Fibroblast of lung (primary cell): ENCODE results near the gene ERH. TPM values are rescaled to one million over a fixed set of nuclear protein-coding genes. Genes with fewer than 3 reads are reported as not detected.

Experiments
- DNase-seq, 2 donors: peaks; one replicate each; pipeline versions ENCODE4 v3.0.0 to v3.0.0-alpha.2; 2010; ENCODE audit warnings: low read depth in 2 of 2
- H2AFZ ChIP-seq: 2 replicates; pipeline ENCODE4 v1.5.1; 2012; ENCODE audit warnings: low read length, control low read depth, inconsistent platforms
- H3K27ac ChIP-seq: 2 replicates; pipeline ENCODE4 v1.5.1; 2011; ENCODE audit warnings: low read length, control low read depth; ENCODE audit not compliant: insufficient read depth
- H3K27me3 ChIP-seq: 2 replicates; pipeline ENCODE4 v1.5.1; 2011; ENCODE audit warnings: mild to moderate bottlenecking, low read length; ENCODE audit not compliant: control insufficient read depth, insufficient read depth
- H3K36me3 ChIP-seq: 2 replicates; pipeline ENCODE4 v1.5.1; 2011; ENCODE audit warnings: low read length; ENCODE audit not compliant: control insufficient read depth, insufficient read depth
- H3K4me1 ChIP-seq: 2 replicates; pipeline ENCODE4 v1.5.1; 2011; ENCODE audit warnings: low read length; ENCODE audit not compliant: control insufficient read depth, insufficient read depth; ENCODE audit errors: extremely low read depth
- H3K4me2 ChIP-seq: 2 replicates; pipeline ENCODE4 v1.5.1; 2011; ENCODE audit warnings: low read length, control low read depth; ENCODE audit not compliant: insufficient read depth; ENCODE audit errors: extremely low read depth
- H3K4me3 ChIP-seq, 4 experiments: fragments of 200-600 bp in 1 of 4; sonication (generic) in 1 of 4; replicated peaks in 1 of 4; 2 replicates each; pipeline ENCODE4 v1.5.1; 2011 to 2016; ENCODE audit warnings: low read length in 4 of 4, low read depth in 3 of 4, mild to moderate bottlenecking in 3 of 4, control low read depth in 2 of 4, inconsistent platforms in 1 of 4, mixed read lengths in 1 of 4; ENCODE audit not compliant: insufficient read depth in 1 of 4; ENCODE audit errors: control extremely low read depth in 1 of 4
- H3K79me2 ChIP-seq: 2 replicates; pipeline ENCODE4 v1.5.1; 2012; ENCODE audit warnings: mild to moderate bottlenecking, low read length, inconsistent platforms; ENCODE audit not compliant: control insufficient read depth, insufficient read depth
- H3K9ac ChIP-seq: 2 replicates; pipeline ENCODE4 v1.5.1; 2011; ENCODE audit warnings: mild to moderate bottlenecking, low read length, control low read depth; ENCODE audit not compliant: insufficient read depth
- H3K9me3 ChIP-seq: 2 replicates; pipeline ENCODE4 v1.5.1; 2012; ENCODE audit warnings: low read depth, low read length; ENCODE audit not compliant: control insufficient read depth, insufficient read depth
- H4K20me1 ChIP-seq: 2 replicates; pipeline ENCODE4 v1.5.1; 2011; ENCODE audit warnings: low read length; ENCODE audit not compliant: control insufficient read depth, insufficient read depth; ENCODE audit errors: extremely low read depth
- EZH2 ChIP-seq: IDR thresholded peaks from 2 replicates; pipeline ENCODE4 v1.5.1; 2012; ENCODE audit warnings: low read length, control low read depth, mild to moderate bottlenecking; ENCODE audit errors: missing control alignments
- polyA plus RNA-seq, 2 donors: library from polyadenylated mRNA; depleted of rRNA in 1 of 2; stranded (reverse) in 1 of 2; unstranded in 1 of 2; fragments of >200 nt; gene quantifications; 2 replicates each; pipeline ENCODE4 v1.2.1, GENCODE V29; 2011 to 2012; ENCODE audit warnings: missing spikeins in 1 of 2
- total RNA-seq: library from RNA; depleted of rRNA; stranded (reverse); fragments of >200 nt; gene quantifications from 2 replicates; pipeline ENCODE4 v1.2.1, GENCODE V29; 2014
- TF ChIP-seq, protein P1 (sequence below), 2 donors: IDR thresholded peaks in 1 of 2; conservative IDR thresholded peaks in 1 of 2; 1 replicate in 1 of 2; 2 replicates in 1 of 2; pipeline ENCODE4 v1.5.1; 2011 to 2012; ENCODE audit warnings: low read length in 2 of 2, control low read depth in 1 of 2, inconsistent platforms in 1 of 2, low read depth in 1 of 2, mild to moderate bottlenecking in 1 of 2

Gene ERH
- total and polyA plus RNA-seq, 2 donors (not counting 1 experiment from before 2014, with no cell fraction given): 182 to 190 TPM

DNA sequence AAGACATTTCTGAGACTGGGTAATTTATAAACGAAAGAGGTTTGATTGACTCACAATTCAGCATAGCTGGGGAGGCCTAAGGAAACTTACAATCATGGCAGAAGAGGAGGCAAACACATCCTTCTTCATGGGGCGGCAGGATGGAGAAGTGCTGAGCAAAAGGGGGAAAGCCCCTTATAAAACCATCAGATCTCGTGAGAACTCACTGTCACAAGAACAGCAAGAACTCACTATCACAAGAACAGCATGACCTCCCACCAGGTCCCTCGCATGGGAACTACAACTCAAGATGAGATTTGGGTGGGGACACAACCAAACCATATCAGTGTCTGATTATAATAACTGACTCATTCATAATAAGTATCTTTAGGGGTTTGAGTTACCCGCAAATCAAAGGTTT lies 6.8 kb upstream of the ERH start:
- Histone ChIP-seq H3K9me3 (no peaks in the 10 kb centered on the region), H3K4me1 (peaks cover 2% of the 10 kb centered on the region), H3K27me3 (no peaks in the 10 kb centered on the region), H3K79me2 (peaks cover 53% of the 10 kb centered on the region), H3K9ac (no peak overlapping the region), H3K4me2 (no peak overlapping the region), H3K36me3 (no peaks in the 10 kb centered on the region), H2AFZ (no peak overlapping the region), H3K27ac (no peak overlapping the region), H3K4me3 (no peak overlapping the region), H4K20me1 (peaks cover 2% of the 10 kb centered on the region)
- DNase-seq: no peak
- TF ChIP-seq, protein P1, sequence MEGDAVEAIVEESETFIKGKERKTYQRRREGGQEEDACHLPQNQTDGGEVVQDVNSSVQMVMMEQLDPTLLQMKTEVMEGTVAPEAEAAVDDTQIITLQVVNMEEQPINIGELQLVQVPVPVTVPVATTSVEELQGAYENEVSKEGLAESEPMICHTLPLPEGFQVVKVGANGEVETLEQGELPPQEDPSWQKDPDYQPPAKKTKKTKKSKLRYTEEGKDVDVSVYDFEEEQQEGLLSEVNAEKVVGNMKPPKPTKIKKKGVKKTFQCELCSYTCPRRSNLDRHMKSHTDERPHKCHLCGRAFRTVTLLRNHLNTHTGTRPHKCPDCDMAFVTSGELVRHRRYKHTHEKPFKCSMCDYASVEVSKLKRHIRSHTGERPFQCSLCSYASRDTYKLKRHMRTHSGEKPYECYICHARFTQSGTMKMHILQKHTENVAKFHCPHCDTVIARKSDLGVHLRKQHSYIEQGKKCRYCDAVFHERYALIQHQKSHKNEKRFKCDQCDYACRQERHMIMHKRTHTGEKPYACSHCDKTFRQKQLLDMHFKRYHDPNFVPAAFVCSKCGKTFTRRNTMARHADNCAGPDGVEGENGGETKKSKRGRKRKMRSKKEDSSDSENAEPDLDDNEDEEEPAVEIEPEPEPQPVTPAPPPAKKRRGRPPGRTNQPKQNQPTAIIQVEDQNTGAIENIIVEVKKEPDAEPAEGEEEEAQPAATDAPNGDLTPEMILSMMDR (conservative IDR thresholded peaks at IDR 0.05 in 1 of 2, IDR thresholded peaks at IDR 0.05 in 1 of 2; ENCODE audit: low read depth in 1 of 2, low read length in 2 of 2): no peak

DNA sequence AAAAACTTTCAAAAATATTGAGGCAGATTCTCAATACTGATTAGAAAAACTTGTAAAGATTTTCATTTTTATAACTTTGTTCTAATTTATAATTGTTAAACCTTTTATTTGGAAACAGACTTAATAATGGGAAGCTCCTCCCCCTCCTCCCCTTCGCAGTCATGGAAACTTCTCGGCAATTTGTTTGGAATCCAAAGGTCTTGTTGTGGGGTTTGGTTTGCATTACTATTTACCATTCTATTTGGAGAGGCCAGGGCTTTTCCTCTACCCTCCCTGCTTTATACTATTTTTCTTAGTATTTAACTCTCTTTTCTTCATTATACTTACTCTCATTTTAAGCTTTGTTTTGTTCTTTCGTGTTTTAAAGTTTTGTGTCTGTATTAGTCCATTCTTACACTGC lies 6.4 kb upstream of the ERH start:
- Histone ChIP-seq H3K27ac (no peak overlapping the region), H3K4me1 (peaks cover 2% of the 10 kb centered on the region), H2AFZ (no peak overlapping the region), H3K36me3 (no peaks in the 10 kb centered on the region), H3K9me3 (no peaks in the 10 kb centered on the region), H3K79me2 (peaks cover 57% of the 10 kb centered on the region), H3K4me3 (no peak overlapping the region), H3K9ac (no peak overlapping the region), H3K4me2 (no peak overlapping the region), H3K27me3 (no peaks in the 10 kb centered on the region), H4K20me1 (peaks cover 2% of the 10 kb centered on the region)
- TF ChIP-seq, protein P1 (conservative IDR thresholded peaks at IDR 0.05 in 1 of 2, IDR thresholded peaks at IDR 0.05 in 1 of 2; ENCODE audit: low read depth in 1 of 2, low read length in 2 of 2): no peak
- no peak for TF ChIP-seq EZH2
- DNase-seq: no peak

GRCh38 chr14:69401841-69402240 lies 3.7 kb upstream of the ERH start:
- H2AFZ ChIP-seq: no peak overlapping the region
- no peak overlapping the region for H3K27ac ChIP-seq
- TF ChIP-seq, protein P1 (conservative IDR thresholded peaks at IDR 0.05 in 1 of 2, IDR thresholded peaks at IDR 0.05 in 1 of 2; ENCODE audit: low read depth in 1 of 2, low read length in 2 of 2): no peak
- no peak for TF ChIP-seq EZH2
- no peak for DNase-seq
- H4K20me1 ChIP-seq: peaks cover 2% of the 10 kb centered on the region
- H3K36me3 ChIP-seq: no peaks in the 10 kb centered on the region
- peaks cover 2% of the 10 kb centered on the region for H3K4me1 ChIP-seq
- no peak overlapping the region for H3K9ac ChIP-seq
- peak overlapping the region in 3 of 4 experiments; percentile 5 to 94 (median 84) for H3K4me3 ChIP-seq
- peaks cover 74% of the 10 kb centered on the region for H3K79me2 ChIP-seq
- H3K27me3 ChIP-seq: no peaks in the 10 kb centered on the region
- peak overlapping the region; percentile 66 for H3K4me2 ChIP-seq
- H3K9me3 ChIP-seq: no peaks in the 10 kb centered on the region
